Fibroblast of villous mesenchyme (primary cell): ENCODE results near the gene PPP2R2C. TPM values are rescaled to one million over a fixed set of nuclear protein-coding genes. Genes with fewer than 3 reads are reported as not detected.

ENCODE experiments used
- DNase-seq: peaks from one replicate; pipeline ENCODE4 v3.0.0-alpha.2; 2010; ENCODE audit warnings: low read depth
- H3K4me3 ChIP-seq: 2 replicates; pipeline ENCODE4 v1.5.1; 2011; ENCODE audit warnings: low read depth, mild to moderate bottlenecking, low read length
- CTCF ChIP-seq: IDR thresholded peaks from 2 replicates; pipeline ENCODE4 v1.5.1; 2012; ENCODE audit warnings: low read depth, mild to moderate bottlenecking, low read length; ENCODE audit not compliant: insufficient read depth
- total RNA-seq: library from RNA; depleted of rRNA; stranded (reverse); fragments of >200 nt; gene quantifications from 2 replicates; pipeline ENCODE4 v1.2.3, GENCODE V29; 2012

PPP2R2C gene
- total RNA-seq, 1 donor, result not detected

DNA sequence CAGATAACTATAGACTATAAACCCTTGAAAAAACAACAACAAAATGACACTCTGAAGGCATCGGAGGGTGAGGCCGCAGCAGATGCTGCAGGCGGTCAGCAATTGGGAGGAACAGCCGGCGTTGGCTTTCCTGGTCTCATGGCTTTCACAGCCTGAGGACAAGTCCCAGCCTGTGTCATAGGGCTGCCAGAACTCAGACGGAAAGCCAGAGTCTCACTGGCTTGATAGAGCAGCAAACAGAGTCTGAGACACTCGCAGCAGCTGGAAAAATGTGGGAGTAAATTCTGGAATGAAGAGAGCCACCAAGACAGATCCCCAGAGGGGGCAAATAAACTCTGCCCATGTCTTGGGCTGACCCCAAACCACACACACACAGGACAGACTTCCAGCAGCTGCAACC lies 86.3 kb downstream of the PPP2R2C start:
- no peak for DNase-seq
- no peak for TF ChIP-seq CTCF
- H3K4me3 ChIP-seq, result no peak overlapping the region

- DNase-seq, result no peak
- TF ChIP-seq CTCF, result no peak
- no peak overlapping the region for H3K4me3 ChIP-seq
These were observed 87.1 kb downstream of the PPP2R2C start for GRCh38 chr4:6385288-6385687.

GRCh38 chr4:6384541-6384940 lies 87.9 kb downstream of the PPP2R2C start:
- TF ChIP-seq CTCF, result no peak
- H3K4me3 ChIP-seq, result no peak overlapping the region
- DNase-seq, result no peak

DNA sequence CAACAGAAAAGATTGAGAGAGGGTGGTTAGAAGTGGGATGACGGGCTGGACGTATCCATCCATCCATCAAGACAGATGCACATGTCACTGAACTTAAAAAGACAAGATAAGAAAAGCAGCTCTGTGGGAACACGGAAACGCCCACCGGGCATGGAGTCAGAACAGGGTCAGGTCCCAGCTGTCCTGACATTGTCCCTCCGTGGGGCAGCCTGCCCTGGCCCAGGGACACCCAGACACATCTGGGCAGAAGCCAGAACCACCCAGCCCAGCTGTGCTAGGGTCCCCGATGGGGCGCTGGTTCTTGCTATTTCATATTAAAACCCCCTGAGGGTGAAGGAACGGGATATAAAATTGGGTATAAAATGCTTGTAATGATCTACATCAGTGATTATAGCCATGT lies 88.5 kb downstream of the PPP2R2C start:
- DNase-seq, result no peak
- no peak for TF ChIP-seq CTCF
- no peak overlapping the region for H3K4me3 ChIP-seq

- no peak for TF ChIP-seq CTCF
- no peak overlapping the region for H3K4me3 ChIP-seq
- no peak for DNase-seq
These were observed 89.4 kb downstream of the PPP2R2C start for GRCh38 chr4:6383009-6383404.

- no peak for TF ChIP-seq CTCF
- DNase-seq, result no peak
- no peak overlapping the region for H3K4me3 ChIP-seq
These were observed 90.8 kb downstream of the PPP2R2C start for GRCh38 chr4:6381571-6382123.

DNA sequence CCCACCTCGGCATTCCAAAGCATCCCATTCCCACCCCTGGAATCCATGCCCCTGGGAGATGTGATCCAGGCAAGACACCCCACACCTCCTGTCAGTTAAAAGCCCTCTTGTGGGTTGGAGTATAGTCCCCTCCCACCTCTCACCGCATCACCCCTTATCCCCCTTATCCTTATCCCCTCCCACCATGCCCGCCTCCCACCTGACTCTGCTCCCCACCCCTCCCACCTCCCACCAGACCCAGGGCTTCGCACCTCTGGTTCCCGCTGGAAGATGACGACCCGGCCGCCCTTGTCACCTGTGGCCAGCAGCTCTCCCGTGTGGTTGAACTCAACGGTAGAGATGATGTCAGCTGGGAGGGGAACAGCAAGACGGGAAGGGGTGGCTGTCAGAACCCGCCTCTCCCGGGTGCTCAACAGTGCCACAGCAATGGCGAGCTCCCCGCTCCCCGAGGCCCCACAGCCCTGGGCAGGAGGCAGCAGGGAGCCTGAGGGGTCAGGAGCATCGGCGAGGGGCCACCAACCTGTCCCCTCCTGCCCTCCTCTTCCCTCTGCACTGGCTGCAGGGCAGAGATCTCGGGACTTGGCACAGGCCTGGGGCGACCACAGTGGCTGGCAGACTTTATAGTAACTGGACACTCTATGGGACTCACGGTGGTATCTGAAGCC lies 91.5 kb downstream of the PPP2R2C start:
- no peak for TF ChIP-seq CTCF
- no peak overlapping the region for H3K4me3 ChIP-seq
- no peak for DNase-seq
